ENCODE data around the gene NFYC. TPM values are rescaled to one million over a fixed set of nuclear protein-coding genes. Genes with fewer than 3 reads are reported as not detected.

The NFYC gene
- total RNA-seq, 1 donor = 24.2 TPM

GRCh38 chr1:40756523-40756922 is 65.0 kb downstream of the NFYC start:
- H3K4me1 ChIP-seq (ENCODE audit: insufficient read depth, low read length) = peaks cover 8% of the 10 kb centered on the region
- H3K4me3 ChIP-seq (ENCODE audit: insufficient read depth, low read length) = no peak overlapping the region
- H3K27ac ChIP-seq (ENCODE audit: low read depth, low read length) = no peak overlapping the region
- no peak overlapping the region for H2AFZ ChIP-seq (ENCODE audit: low read length)
- H3K27me3 ChIP-seq (ENCODE audit: insufficient read depth, low read length) = no peaks in the 10 kb centered on the region
- no peaks in the 10 kb centered on the region for H3K9me3 ChIP-seq (ENCODE audit: low read depth, low read length)
- no peak for TF ChIP-seq CTCF (IDR thresholded peaks at IDR 0.05; ENCODE audit: extremely low read depth, low read depth, low read length)
- H4K20me1 ChIP-seq (ENCODE audit: insufficient read depth, low read length) = no peaks in the 10 kb centered on the region
- DNase-seq (ENCODE audit: insufficient read length, low spot score, missing footprints) = no peak
- no peak overlapping the region for H3K4me2 ChIP-seq (ENCODE audit: insufficient read depth, low read length)
- no peaks in the 10 kb centered on the region for H3K79me2 ChIP-seq (ENCODE audit: insufficient read depth, low read length)
- peaks cover 54% of the 10 kb centered on the region for H3K36me3 ChIP-seq (ENCODE audit: insufficient read depth, low read length)

GRCh38 chr1:40757084-40757483 is 65.6 kb downstream of the NFYC start:
- Histone ChIP-seq H3K27ac (ENCODE audit: low read depth, low read length) (no peak overlapping the region), H3K9me3 (ENCODE audit: low read depth, low read length) (no peaks in the 10 kb centered on the region), H3K36me3 (ENCODE audit: insufficient read depth, low read length) (peaks cover 54% of the 10 kb centered on the region), H3K4me3 (ENCODE audit: insufficient read depth, low read length) (no peak overlapping the region), H3K4me2 (ENCODE audit: insufficient read depth, low read length) (no peak overlapping the region), H2AFZ (ENCODE audit: low read length) (no peak overlapping the region), H3K27me3 (ENCODE audit: insufficient read depth, low read length) (no peaks in the 10 kb centered on the region), H3K4me1 (ENCODE audit: insufficient read depth, low read length) (peaks cover 8% of the 10 kb centered on the region), H4K20me1 (ENCODE audit: insufficient read depth, low read length) (no peaks in the 10 kb centered on the region), H3K79me2 (ENCODE audit: insufficient read depth, low read length) (no peaks in the 10 kb centered on the region)
- no peak for TF ChIP-seq CTCF (IDR thresholded peaks at IDR 0.05; ENCODE audit: extremely low read depth, low read depth, low read length)
- DNase-seq (ENCODE audit: insufficient read length, low spot score, missing footprints) = no peak

GRCh38 chr1:40758004-40758403 is 66.5 kb downstream of the NFYC start:
- Histone ChIP-seq H2AFZ (ENCODE audit: low read length) (no peak overlapping the region), H3K36me3 (ENCODE audit: insufficient read depth, low read length) (peaks cover 51% of the 10 kb centered on the region), H4K20me1 (ENCODE audit: insufficient read depth, low read length) (no peaks in the 10 kb centered on the region), H3K27ac (ENCODE audit: low read depth, low read length) (no peak overlapping the region), H3K4me3 (ENCODE audit: insufficient read depth, low read length) (no peak overlapping the region), H3K27me3 (ENCODE audit: insufficient read depth, low read length) (no peaks in the 10 kb centered on the region), H3K9me3 (ENCODE audit: low read depth, low read length) (no peaks in the 10 kb centered on the region), H3K79me2 (ENCODE audit: insufficient read depth, low read length) (peaks cover 3% of the 10 kb centered on the region), H3K4me2 (ENCODE audit: insufficient read depth, low read length) (no peak overlapping the region), H3K4me1 (ENCODE audit: insufficient read depth, low read length) (peaks cover 8% of the 10 kb centered on the region)
- DNase-seq (ENCODE audit: insufficient read length, low spot score, missing footprints) = no peak
- TF ChIP-seq CTCF (IDR thresholded peaks at IDR 0.05; ENCODE audit: extremely low read depth, low read depth, low read length) = no peak

- H2AFZ ChIP-seq (ENCODE audit: low read length) = no peak overlapping the region
These were observed 67.3 kb downstream of the NFYC start for GRCh38 chr1:40758578-40759343.

More at GRCh38 chr1:40758578-40759343, 67.3 kb downstream of the NFYC start:
- Histone ChIP-seq H3K36me3 (ENCODE audit: insufficient read depth, low read length) (peaks cover 49% of the 10 kb centered on the region), H3K27ac (ENCODE audit: low read depth, low read length) (no peak overlapping the region), H3K4me2 (ENCODE audit: insufficient read depth, low read length) (no peak overlapping the region), H3K79me2 (ENCODE audit: insufficient read depth, low read length) (peaks cover 3% of the 10 kb centered on the region), H3K4me1 (ENCODE audit: insufficient read depth, low read length) (peaks cover 11% of the 10 kb centered on the region), H3K27me3 (ENCODE audit: insufficient read depth, low read length) (no peaks in the 10 kb centered on the region), H4K20me1 (ENCODE audit: insufficient read depth, low read length) (no peaks in the 10 kb centered on the region), H3K4me3 (ENCODE audit: insufficient read depth, low read length) (no peak overlapping the region), H3K9me3 (ENCODE audit: low read depth, low read length) (no peaks in the 10 kb centered on the region)
- TF ChIP-seq CTCF (IDR thresholded peaks at IDR 0.05; ENCODE audit: extremely low read depth, low read depth, low read length) = no peak
- DNase-seq (ENCODE audit: insufficient read length, low spot score, missing footprints) = peak; percentile 68
